GM12872 (cell line): Measurements from ENCODE around the gene UBE2E2.

Experiments used
- CTCF ChIP-seq: IDR thresholded peaks from 3 replicates; pipeline ENCODE4 v1.5.1; 2011; ENCODE audit warnings: low read depth, mild to moderate bottlenecking, low read length, moderate library complexity; ENCODE audit not compliant: insufficient read depth

UBE2E2 gene

DNA sequence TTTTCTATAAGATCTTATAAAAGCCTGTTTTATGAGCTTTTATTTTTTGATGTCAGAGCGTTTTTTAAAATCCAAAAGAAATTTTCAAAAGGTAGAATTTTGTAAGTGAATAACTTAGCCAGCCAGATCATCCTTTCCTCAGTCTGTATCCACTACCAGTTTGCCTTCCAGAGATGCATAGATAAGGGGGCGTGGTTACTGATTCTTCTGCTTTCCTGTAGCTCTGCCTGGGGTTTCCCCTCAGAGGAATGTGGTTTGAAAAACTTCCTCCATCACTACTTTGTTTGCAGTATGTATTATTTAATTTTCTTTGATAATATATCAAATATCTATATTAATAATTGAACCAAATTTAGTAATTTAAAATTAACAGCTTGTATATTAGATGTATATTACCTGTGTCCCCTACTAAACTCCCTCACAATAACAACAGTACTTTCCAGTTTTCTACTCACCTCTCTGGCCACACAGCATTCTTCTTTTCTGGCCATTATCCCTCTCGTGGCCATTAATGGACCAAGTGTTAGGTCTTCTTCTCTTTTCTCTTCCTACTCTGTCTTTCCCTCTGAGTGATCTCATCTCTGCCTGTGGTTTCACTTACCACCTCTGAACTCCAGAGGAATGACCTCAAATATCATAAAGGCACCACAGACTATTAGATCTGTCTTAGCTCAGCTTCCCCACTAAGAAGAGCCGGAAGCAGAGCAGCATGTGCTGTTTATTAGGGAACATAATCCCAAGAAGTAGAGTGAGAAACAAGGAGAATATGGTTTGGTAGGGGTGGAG is 239.7 kb downstream of the UBE2E2 start:
- no peak for TF ChIP-seq CTCF

- TF ChIP-seq CTCF = no peak
Observed at GRCh38 chr3:23444386-23444785, 241.3 kb downstream of the UBE2E2 start.

DNA sequence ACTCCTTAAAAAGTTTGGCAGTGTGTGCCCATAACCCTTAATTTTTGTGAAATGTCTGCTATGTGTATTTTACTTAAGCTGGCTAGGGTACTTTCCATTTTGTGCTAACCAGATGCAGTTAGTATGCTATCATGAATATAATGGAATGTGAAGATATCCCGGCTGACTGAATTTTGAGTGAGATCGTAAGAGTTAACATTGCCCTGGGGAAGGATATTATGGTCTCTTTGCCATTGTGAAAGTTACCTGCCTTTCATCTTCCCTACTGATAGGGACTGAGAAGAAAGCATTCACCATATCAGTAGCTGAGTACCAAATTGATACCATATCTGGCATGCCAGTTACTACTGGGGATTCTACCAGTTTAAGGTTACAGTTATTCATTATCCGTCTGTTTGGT is 243.2 kb downstream of the UBE2E2 start:
- TF ChIP-seq CTCF = no peak

- TF ChIP-seq CTCF = no peak
Observed at GRCh38 chr3:23448998-23449537, 245.9 kb downstream of the UBE2E2 start.

DNA sequence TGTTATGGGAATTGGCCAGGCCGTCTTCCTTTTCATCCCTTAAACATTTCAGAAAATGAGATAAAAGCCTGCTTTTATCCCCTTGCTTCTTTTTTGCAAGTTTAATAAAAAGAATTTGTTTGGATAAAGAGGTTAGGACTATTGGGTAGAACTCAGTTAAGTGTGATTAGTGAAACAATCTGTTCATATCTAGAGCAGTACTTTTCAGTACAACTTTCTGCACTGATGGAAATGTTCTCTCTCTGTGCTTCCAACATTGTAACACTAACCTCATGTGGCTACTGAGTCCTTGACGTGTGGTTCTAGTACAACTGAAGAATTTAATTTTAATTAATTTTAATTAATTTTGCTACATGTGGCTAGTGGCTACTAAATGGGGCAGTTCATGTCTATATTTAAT is 246.9 kb downstream of the UBE2E2 start:
- no peak for TF ChIP-seq CTCF

- TF ChIP-seq CTCF = no peak
Observed at GRCh38 chr3:23450806-23451205, 247.7 kb downstream of the UBE2E2 start.

- no peak for TF ChIP-seq CTCF
Observed at GRCh38 chr3:23452408-23452807, 249.3 kb downstream of the UBE2E2 start.
